ELF-1 (cell line): ENCODE measurements around the gene AFAP1.

Experiments used
- DNase-seq: peaks from one replicate; pipeline ENCODE4 v3.0.0-alpha.2; 2016; ENCODE audit warnings: low read depth, low spot score

Gene AFAP1

GRCh38 chr4:7821245-7822136 is 118.2 kb downstream of the AFAP1 start:
- DNase-seq = no peak

- DNase-seq = no peak
Measured at GRCh38 chr4:7820031-7820818, 119.4 kb downstream of the AFAP1 start.

- DNase-seq = no peak
Measured at GRCh38 chr4:7819446-7819845, 120.2 kb downstream of the AFAP1 start.

- DNase-seq = no peak
Measured at GRCh38 chr4:7818399-7818911, 121.2 kb downstream of the AFAP1 start.

GRCh38 chr4:7817877-7818398 is 121.7 kb downstream of the AFAP1 start:
- no peak for DNase-seq

- no peak for DNase-seq
Measured at GRCh38 chr4:7816771-7817170, 122.9 kb downstream of the AFAP1 start.

GRCh38 chr4:7815981-7816380 is 123.7 kb downstream of the AFAP1 start:
- DNase-seq = no peak

GRCh38 chr4:7815562-7815961 is 124.1 kb downstream of the AFAP1 start:
- no peak for DNase-seq

- no peak for DNase-seq
Measured at GRCh38 chr4:7814451-7814850, 125.2 kb downstream of the AFAP1 start.

GRCh38 chr4:7813674-7814073 is 126.0 kb downstream of the AFAP1 start:
- DNase-seq = no peak

GRCh38 chr4:7812921-7813320 is 126.7 kb downstream of the AFAP1 start:
- DNase-seq = no peak

- no peak for DNase-seq
Measured at GRCh38 chr4:7812231-7812857, 127.3 kb downstream of the AFAP1 start.

- DNase-seq = peak; percentile 49
Measured at GRCh38 chr4:7811536-7812191, 128.0 kb downstream of the AFAP1 start.

GRCh38 chr4:7810783-7811535 is 128.7 kb downstream of the AFAP1 start:
- DNase-seq = no peak

GRCh38 chr4:7808752-7809151 is 130.9 kb downstream of the AFAP1 start:
- DNase-seq = no peak

- DNase-seq = no peak
Measured at GRCh38 chr4:7808181-7808580, 131.5 kb downstream of the AFAP1 start.

GRCh38 chr4:7807351-7807921 is 132.2 kb downstream of the AFAP1 start:
- DNase-seq = no peak

GRCh38 chr4:7806338-7807090 is 133.1 kb downstream of the AFAP1 start:
- DNase-seq = peak; percentile 32

GRCh38 chr4:7805533-7806337 is 133.9 kb downstream of the AFAP1 start:
- DNase-seq = peak; percentile 43
